Tibial artery (tissue), 4 donors: ENCODE data around the gene PDSS2.
"Not testable (repeated sequence)": the region's sequence is repeated elsewhere in the genome, so short reads cannot be mapped to it uniquely, and the experiment has no call there.

Experiments used
- DNase-seq, 2 donors: peaks; one replicate each; pipeline ENCODE4 v3.0.0-alpha.2; 2019
- H3K27ac ChIP-seq, 2 donors: fragments of 200-600 bp; sonication (generic) in 1 of 2; 1 replicate in 1 of 2; 2 replicates in 1 of 2; pipeline ENCODE4 v1.5.1; 2018 to 2019; ENCODE audit warnings: mild to moderate bottlenecking in 1 of 2
- H3K27me3 ChIP-seq, 2 donors: fragments of 200-600 bp; sonication (generic) in 1 of 2; one replicate each; pipeline versions ENCODE4 v1.5.1 to v1.6.0; 2016 to 2019
- H3K36me3 ChIP-seq, 3 donors: fragments of 200-600 bp; sonication (generic) in 2 of 3; one replicate each; pipeline ENCODE4 v1.5.1; 2016 to 2019; ENCODE audit warnings: mild to moderate bottlenecking in 2 of 3
- H3K4me1 ChIP-seq, 4 donors: fragments of 200-600 bp; sonication (generic) in 2 of 4; 1 replicate in 3 of 4; 2 replicates in 1 of 4; pipeline ENCODE4 v1.5.1; 2016 to 2019
- H3K4me3 ChIP-seq, 2 donors: fragments of 200-600 bp; sonication (generic) in 1 of 2; 1 replicate in 1 of 2; 2 replicates in 1 of 2; pipeline ENCODE4 v1.5.1; 2018 to 2019; ENCODE audit warnings: mild to moderate bottlenecking in 2 of 2
- H3K9me3 ChIP-seq, 3 donors: fragments of 200-600 bp; sonication (generic) in 1 of 3; one replicate each; pipeline ENCODE4 v1.5.1; 2016 to 2019
- CTCF ChIP-seq, 2 experiments: fragments of 200-600 bp in 1 of 2; fragments of 450-650 bp in 1 of 2; IDR thresholded peaks; one replicate each; pipeline ENCODE4 v1.5.1; 2017 to 2019; ENCODE audit warnings: antibody characterized with exemption in 2 of 2, mild to moderate bottlenecking in 1 of 2, moderate library complexity in 1 of 2
- intact Hi-C: fragments of 100-400 bp; cut with DNase I; formaldehyde crosslinking; loops from one replicate; pipeline ENCODE4 v1.15.0; 2023; ENCODE audit warnings: low total_unique reads

Gene PDSS2

GRCh38 chr6:107185391-107185970 lies 273.9 kb downstream of the PDSS2 start:
- no peaks in the 10 kb centered on the region for H3K4me1 ChIP-seq
- no peaks in the 10 kb centered on the region for H3K9me3 ChIP-seq
- intact Hi-C loops, result no loop called here
- no peak for DNase-seq
- no peak overlapping the region for H3K4me3 ChIP-seq
- TF ChIP-seq CTCF (IDR thresholded peaks at IDR 0.05), result no peak
- H3K27ac ChIP-seq, result no peak overlapping the region
- no peaks in the 10 kb centered on the region for H3K27me3 ChIP-seq
- H3K36me3 ChIP-seq, result peaks cover 3 to 12% (median 9%) of the 10 kb centered on the region in 3 donors

- DNase-seq, result no peak
- Histone ChIP-seq H3K36me3 (peaks cover 3 to 11% (median 6%) of the 10 kb centered on the region in 3 donors), H3K27ac (no peak overlapping the region), H3K9me3 (no peaks in the 10 kb centered on the region), H3K27me3 (no peaks in the 10 kb centered on the region), H3K4me1 (no peaks in the 10 kb centered on the region), H3K4me3 (no peak overlapping the region)
- intact Hi-C loops, result no loop called here
- TF ChIP-seq CTCF (IDR thresholded peaks at IDR 0.05), result no peak
Observed at GRCh38 chr6:107184435-107184834, 274.9 kb downstream of the PDSS2 start.

- intact Hi-C loops, result no loop called here
- no peak for TF ChIP-seq CTCF (IDR thresholded peaks at IDR 0.05)
- DNase-seq, result no peak
Observed at GRCh38 chr6:107180099-107180498, 279.3 kb downstream of the PDSS2 start.

GRCh38 chr6:107179004-107179403 lies 280.4 kb downstream of the PDSS2 start:
- Histone ChIP-seq H3K27me3 (no peaks in the 10 kb centered on the region), H3K36me3 (no peaks in the 10 kb centered on the region), H3K27ac (no peak overlapping the region), H3K9me3 (no peaks in the 10 kb centered on the region), H3K4me3 (no peak overlapping the region), H3K4me1 (no peaks in the 10 kb centered on the region)
- DNase-seq, result no peak
- intact Hi-C loops, result no loop called here
- TF ChIP-seq CTCF (IDR thresholded peaks at IDR 0.05), result no peak

More at GRCh38 chr6:107180099-107180498, 279.3 kb downstream of the PDSS2 start:
- no peaks in the 10 kb centered on the region for H3K27me3 ChIP-seq
- H3K4me3 ChIP-seq, result no peak overlapping the region
- no peaks in the 10 kb centered on the region for H3K36me3 ChIP-seq
- H3K9me3 ChIP-seq, result no peaks in the 10 kb centered on the region
- no peak overlapping the region for H3K27ac ChIP-seq
- no peaks in the 10 kb centered on the region for H3K4me1 ChIP-seq

- intact Hi-C loops, result no loop called here
- DNase-seq, result no peak
- TF ChIP-seq CTCF (IDR thresholded peaks at IDR 0.05), result no peak
- Histone ChIP-seq H3K4me3 (no peak overlapping the region), H3K4me1 (no peaks in the 10 kb centered on the region), H3K27me3 (no peaks in the 10 kb centered on the region), H3K9me3 (no peaks in the 10 kb centered on the region), H3K36me3 (no peaks in the 10 kb centered on the region), H3K27ac (no peak overlapping the region)
Observed at GRCh38 chr6:107173779-107174178, 285.6 kb downstream of the PDSS2 start.

GRCh38 chr6:107171513-107171912 lies 287.9 kb downstream of the PDSS2 start:
- Histone ChIP-seq H3K27me3 (no peaks in the 10 kb centered on the region), H3K9me3 (no peaks in the 10 kb centered on the region), H3K4me3 (no peak overlapping the region), H3K36me3 (no peaks in the 10 kb centered on the region), H3K4me1 (no peaks in the 10 kb centered on the region), H3K27ac (no peak overlapping the region)
- no peak for TF ChIP-seq CTCF (IDR thresholded peaks at IDR 0.05)
- no peak for DNase-seq
- intact Hi-C loops, result no loop called here

- H3K27me3 ChIP-seq, intact Hi-C loops, H3K4me3 ChIP-seq, DNase-seq, H3K27ac ChIP-seq, H3K36me3 ChIP-seq, H3K9me3 ChIP-seq, H3K4me1 ChIP-seq: not testable (repeated sequence)
Observed at GRCh38 chr6:107164299-107164698, 295.1 kb downstream of the PDSS2 start.
